Astrocyte (in vitro differentiated cells and primary cell): ENCODE measurements around the gene C1orf174. TPM values are rescaled to one million over a fixed set of nuclear protein-coding genes. Genes with fewer than 3 reads are reported as not detected.

Experiments
- DNase-seq: peaks from one replicate; pipeline ENCODE4 v3.0.0-alpha.2; 2010; ENCODE audit warnings: low read depth
- FAIRE-seq: peaks from 2 replicates; lab custom pipeline; 2011; peaks lifted over from hg19 to GRCh38; lab: Jason Lieb, UNC
- H2AFZ ChIP-seq: 2 replicates; pipeline ENCODE4 v1.6.0; 2012; ENCODE audit warnings: low read depth, low read length, inconsistent platforms
- H3K27ac ChIP-seq: 2 replicates; pipeline ENCODE4 v1.5.1; 2011; ENCODE audit warnings: low read depth, low read length, inconsistent platforms
- H3K27me3 ChIP-seq: 2 replicates; pipeline ENCODE4 v1.6.0; 2011; ENCODE audit warnings: low read length, inconsistent platforms; ENCODE audit not compliant: insufficient read depth
- H3K36me3 ChIP-seq: 2 replicates; pipeline ENCODE4 v1.5.1; 2011; ENCODE audit warnings: low read length, inconsistent platforms; ENCODE audit not compliant: insufficient read depth
- H3K4me1 ChIP-seq: 2 replicates; pipeline ENCODE4 v1.5.1; 2011; ENCODE audit warnings: low read length, inconsistent platforms; ENCODE audit not compliant: insufficient read depth
- H3K4me2 ChIP-seq: 2 replicates; pipeline ENCODE4 v1.6.0; 2012; ENCODE audit warnings: low read length, inconsistent platforms
- H3K4me3 ChIP-seq: 2 replicates; pipeline ENCODE4 v1.5.1; 2011; ENCODE audit warnings: low read depth, mild to moderate bottlenecking, low read length, inconsistent platforms; ENCODE audit not compliant: insufficient read depth
- H3K79me2 ChIP-seq: 2 replicates; pipeline ENCODE4 v1.6.0; 2012; ENCODE audit warnings: mild to moderate bottlenecking, low read length, inconsistent platforms; ENCODE audit not compliant: insufficient read depth
- H3K9ac ChIP-seq: 2 replicates; pipeline ENCODE4 v1.6.0; 2012; ENCODE audit warnings: mild to moderate bottlenecking, low read length, inconsistent platforms
- H3K9me3 ChIP-seq: 2 replicates; pipeline ENCODE4 v1.5.1; 2012; ENCODE audit warnings: low read depth, mild to moderate bottlenecking, low read length, inconsistent platforms; ENCODE audit not compliant: insufficient read depth
- H4K20me1 ChIP-seq: 2 replicates; pipeline ENCODE4 v1.6.0; 2012; ENCODE audit warnings: low read length, inconsistent platforms; ENCODE audit not compliant: insufficient read depth
- H3K27ac Mint-ChIP-seq: one replicate; pipeline ENCODE4 v1.8.0; 2021; ENCODE audit warnings: mild to moderate bottlenecking, mixed read lengths; ENCODE audit not compliant: unreplicated experiment
- H3K27me3 Mint-ChIP-seq: one replicate; pipeline ENCODE4 v1.8.0; 2021; ENCODE audit warnings: low read depth, mixed read lengths; ENCODE audit not compliant: unreplicated experiment
- H3K36me3 Mint-ChIP-seq: one replicate; pipeline ENCODE4 v1.8.0; 2021; ENCODE audit warnings: low read depth, mixed read lengths; ENCODE audit not compliant: unreplicated experiment
- H3K4me1 Mint-ChIP-seq: one replicate; pipeline ENCODE4 v1.8.0; 2021; ENCODE audit warnings: low read depth, mixed read lengths; ENCODE audit not compliant: unreplicated experiment
- H3K4me3 Mint-ChIP-seq: one replicate; pipeline ENCODE4 v1.8.0; 2021; ENCODE audit warnings: mild to moderate bottlenecking, moderate library complexity, mixed read lengths; ENCODE audit not compliant: unreplicated experiment
- H3K9me3 Mint-ChIP-seq: one replicate; pipeline ENCODE4 v1.8.0; 2021; ENCODE audit warnings: mild to moderate bottlenecking, mixed read lengths; ENCODE audit not compliant: unreplicated experiment
- EZH2 ChIP-seq: IDR thresholded peaks from 2 replicates; pipeline ENCODE4 v1.6.1; 2012; ENCODE audit warnings: mild to moderate bottlenecking, low read length, inconsistent platforms; ENCODE audit not compliant: insufficient read depth
- total RNA-seq: library from RNA; stranded (reverse); gene quantifications from 2 replicates; pipeline ENCODE4 v1.2.1, GENCODE V29; 2021
- TF ChIP-seq, protein P1 (sequence below): IDR thresholded peaks from 2 replicates; pipeline ENCODE4 v1.5.1; 2011; ENCODE audit warnings: low read depth, mild to moderate bottlenecking, inconsistent platforms, low read length, moderate library complexity; ENCODE audit not compliant: insufficient read depth

Gene C1orf174
- total RNA-seq, 1 donor from 2014 or later = 26.1 TPM

DNA sequence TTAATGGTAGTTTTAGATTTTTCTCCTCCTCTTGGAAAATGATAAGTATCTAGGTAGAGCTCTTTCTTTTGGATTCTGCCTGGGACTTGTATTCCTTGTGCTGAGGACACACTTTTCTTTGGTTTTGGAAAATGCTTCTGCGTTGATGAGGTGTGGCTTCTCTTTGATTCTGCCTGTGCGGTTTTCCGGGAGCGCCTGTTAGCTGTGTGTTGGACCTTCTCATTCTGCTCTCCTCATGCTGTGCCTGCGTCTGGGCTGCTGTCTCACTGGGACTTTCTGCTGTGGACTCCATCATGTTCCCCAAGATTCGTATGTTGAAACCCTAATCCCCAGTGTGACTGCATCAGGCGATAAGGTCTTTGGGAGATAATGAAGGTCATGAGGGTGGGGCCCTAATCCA lies 21.0 kb downstream of the C1orf174 start:
- FAIRE-seq = no peak
- Mint-ChIP-seq H3K4me1 (no peaks in the 10 kb centered on the region), H3K9me3 (peaks cover 14% of the 10 kb centered on the region), H3K27ac (no peak overlapping the region), H3K4me3 (no peak overlapping the region), H3K27me3 (no peaks in the 10 kb centered on the region), H3K36me3 (peaks cover 41% of the 10 kb centered on the region)
- no peak overlapping the region for H2AFZ ChIP-seq
- no peak for TF ChIP-seq EZH2
- TF ChIP-seq, protein P1, sequence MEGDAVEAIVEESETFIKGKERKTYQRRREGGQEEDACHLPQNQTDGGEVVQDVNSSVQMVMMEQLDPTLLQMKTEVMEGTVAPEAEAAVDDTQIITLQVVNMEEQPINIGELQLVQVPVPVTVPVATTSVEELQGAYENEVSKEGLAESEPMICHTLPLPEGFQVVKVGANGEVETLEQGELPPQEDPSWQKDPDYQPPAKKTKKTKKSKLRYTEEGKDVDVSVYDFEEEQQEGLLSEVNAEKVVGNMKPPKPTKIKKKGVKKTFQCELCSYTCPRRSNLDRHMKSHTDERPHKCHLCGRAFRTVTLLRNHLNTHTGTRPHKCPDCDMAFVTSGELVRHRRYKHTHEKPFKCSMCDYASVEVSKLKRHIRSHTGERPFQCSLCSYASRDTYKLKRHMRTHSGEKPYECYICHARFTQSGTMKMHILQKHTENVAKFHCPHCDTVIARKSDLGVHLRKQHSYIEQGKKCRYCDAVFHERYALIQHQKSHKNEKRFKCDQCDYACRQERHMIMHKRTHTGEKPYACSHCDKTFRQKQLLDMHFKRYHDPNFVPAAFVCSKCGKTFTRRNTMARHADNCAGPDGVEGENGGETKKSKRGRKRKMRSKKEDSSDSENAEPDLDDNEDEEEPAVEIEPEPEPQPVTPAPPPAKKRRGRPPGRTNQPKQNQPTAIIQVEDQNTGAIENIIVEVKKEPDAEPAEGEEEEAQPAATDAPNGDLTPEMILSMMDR = no peak
- H4K20me1 ChIP-seq = no peaks in the 10 kb centered on the region
- peaks cover 5% of the 10 kb centered on the region for H3K36me3 ChIP-seq
- H3K9me3 ChIP-seq = no peaks in the 10 kb centered on the region
- H3K27ac ChIP-seq = no peak overlapping the region
- H3K4me3 ChIP-seq = no peak overlapping the region
- no peaks in the 10 kb centered on the region for H3K4me1 ChIP-seq
- no peaks in the 10 kb centered on the region for H3K27me3 ChIP-seq
- no peak for DNase-seq
- H3K9ac ChIP-seq = no peak overlapping the region
- H3K4me2 ChIP-seq = no peak overlapping the region
- no peaks in the 10 kb centered on the region for H3K79me2 ChIP-seq

DNA sequence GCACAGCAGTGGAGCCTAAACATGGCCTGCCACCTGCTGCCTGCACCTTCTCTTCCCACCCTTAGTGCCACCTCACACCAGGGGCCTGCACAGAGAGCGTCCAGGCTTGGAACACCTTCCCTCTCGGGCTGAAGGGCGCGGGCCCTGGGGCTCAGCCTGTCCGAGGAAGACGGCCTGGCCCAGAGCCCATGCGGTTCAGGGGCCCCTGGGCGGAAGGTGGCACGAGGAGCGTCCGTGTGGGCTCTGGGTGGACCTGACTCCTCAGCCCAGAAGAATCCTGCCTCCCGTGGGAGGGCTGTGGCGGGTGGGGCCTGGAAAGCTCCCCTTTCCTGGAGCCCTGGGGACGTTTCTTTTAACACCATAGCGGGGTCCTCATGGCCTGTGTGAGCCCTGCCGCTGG lies 23.4 kb downstream of the C1orf174 start:
- H3K36me3 ChIP-seq = peaks cover 5% of the 10 kb centered on the region
- Mint-ChIP-seq H3K4me3 (no peak overlapping the region), H3K4me1 (no peaks in the 10 kb centered on the region), H3K9me3 (peaks cover 14% of the 10 kb centered on the region), H3K27ac (no peak overlapping the region), H3K36me3 (peaks cover 35% of the 10 kb centered on the region), H3K27me3 (no peaks in the 10 kb centered on the region)
- no peak overlapping the region for H3K4me2 ChIP-seq
- H3K79me2 ChIP-seq = no peaks in the 10 kb centered on the region
- FAIRE-seq (no peak), DNase-seq (no peak)
- TF ChIP-seq, protein P1 = no peak
- no peak for TF ChIP-seq EZH2
- no peak overlapping the region for H3K27ac ChIP-seq
- no peak overlapping the region for H3K4me3 ChIP-seq
- H4K20me1 ChIP-seq = no peaks in the 10 kb centered on the region
- no peaks in the 10 kb centered on the region for H3K9me3 ChIP-seq
- no peaks in the 10 kb centered on the region for H3K4me1 ChIP-seq
- H3K9ac ChIP-seq = no peak overlapping the region
- no peak overlapping the region for H2AFZ ChIP-seq
- no peaks in the 10 kb centered on the region for H3K27me3 ChIP-seq

DNA sequence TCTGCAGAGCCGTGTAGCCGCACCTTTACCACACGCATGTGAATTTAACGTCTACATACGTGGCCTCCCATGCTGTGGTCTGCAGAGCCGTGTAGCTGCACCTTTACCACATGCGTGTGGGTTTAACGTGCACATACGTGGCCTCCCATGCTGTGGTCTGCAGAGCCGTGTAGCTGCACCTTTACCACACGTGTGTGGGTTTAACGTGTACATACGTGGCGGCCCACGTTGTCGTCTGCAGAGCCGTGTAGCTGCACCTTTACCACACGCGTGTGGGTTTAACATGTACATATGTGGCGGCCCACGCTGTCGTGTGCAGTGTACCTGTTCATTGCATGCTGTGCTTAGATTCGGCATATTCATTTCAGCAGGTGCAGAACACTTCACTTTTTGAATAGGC lies 25.3 kb downstream of the C1orf174 start:
- Mint-ChIP-seq H3K4me1 (no peaks in the 10 kb centered on the region), H3K27me3 (no peaks in the 10 kb centered on the region), H3K27ac (no peak overlapping the region), H3K9me3 (peaks cover 11% of the 10 kb centered on the region), H3K36me3 (peaks cover 35% of the 10 kb centered on the region), H3K4me3 (no peak overlapping the region)
- no peak overlapping the region for H3K4me3 ChIP-seq
- no peaks in the 10 kb centered on the region for H4K20me1 ChIP-seq
- H3K9me3 ChIP-seq = no peaks in the 10 kb centered on the region
- H3K4me1 ChIP-seq = no peaks in the 10 kb centered on the region
- no peak overlapping the region for H2AFZ ChIP-seq
- no peak for DNase-seq
- H3K4me2 ChIP-seq = no peak overlapping the region
- H3K9ac ChIP-seq = no peak overlapping the region
- H3K36me3 ChIP-seq = peaks cover 5% of the 10 kb centered on the region
- H3K27ac ChIP-seq = no peak overlapping the region
- TF ChIP-seq EZH2 = no peak
- TF ChIP-seq, protein P1 = no peak
- no peak for FAIRE-seq
- no peaks in the 10 kb centered on the region for H3K79me2 ChIP-seq
- no peaks in the 10 kb centered on the region for H3K27me3 ChIP-seq
